Immature natural killer cell (primary cell): Measurements from ENCODE around the gene GRK5. TPM values are rescaled to one million over a fixed set of nuclear protein-coding genes. Genes with fewer than 3 reads are reported as not detected.
A peak's percentile ranks its signal among the peaks of the same experiment; 100 is the strongest.

Experiments
- DNase-seq, 3 donors: peaks; one replicate each; pipeline ENCODE4 v3.0.0; 2022; ENCODE audit warnings: mixed read lengths in 1 of 3
- H3K27ac Mint-ChIP-seq, 6 donors: one replicate each; pipeline ENCODE4 v1.8.0; 2020; ENCODE audit warnings: mixed read lengths in 6 of 6, mild to moderate bottlenecking in 5 of 6, inconsistent platforms in 4 of 6, moderate library complexity in 3 of 6
- H3K27me3 Mint-ChIP-seq, 3 donors: one replicate each; pipeline ENCODE4 v1.8.0; 2020 to 2021; ENCODE audit warnings: low read depth in 3 of 3, mild to moderate bottlenecking in 3 of 3, mixed read lengths in 3 of 3, moderate library complexity in 3 of 3, inconsistent platforms in 1 of 3
- H3K36me3 Mint-ChIP-seq, 3 donors: one replicate each; pipeline ENCODE4 v1.8.0; 2020; ENCODE audit warnings: mixed read lengths in 3 of 3, inconsistent platforms in 2 of 3, mild to moderate bottlenecking in 2 of 3
- H3K4me1 Mint-ChIP-seq, 2 donors: one replicate each; pipeline ENCODE4 v1.8.0; 2020; ENCODE audit warnings: inconsistent platforms in 2 of 2, mild to moderate bottlenecking in 2 of 2, mixed read lengths in 2 of 2, moderate library complexity in 1 of 2
- H3K4me3 Mint-ChIP-seq, 5 donors: one replicate each; pipeline ENCODE4 v1.8.0; 2020; ENCODE audit warnings: mild to moderate bottlenecking in 5 of 5, mixed read lengths in 5 of 5, inconsistent platforms in 3 of 5, moderate library complexity in 3 of 5
- H3K9me3 Mint-ChIP-seq, 6 donors: one replicate each; pipeline ENCODE4 v1.8.0; 2020; ENCODE audit warnings: mild to moderate bottlenecking in 6 of 6, mixed read lengths in 6 of 6, inconsistent platforms in 4 of 6, moderate library complexity in 3 of 6
- polyA plus RNA-seq, 3 donors: library from polyadenylated mRNA; unstranded; fragments of 300-500 nt; fragmentation: Illumina TruSeq; gene quantifications; one replicate each; pipeline ENCODE4 v1.2.3, GENCODE V29; 2021

GRK5 gene
- polyA plus RNA-seq, 3 donors from 2014 or later, result 2.1 to 12.4 (median 3.3) TPM

- peaks cover 31 to 47% of the 10 kb centered on the region in 2 donors for H3K4me1 Mint-ChIP-seq
- peak overlapping the region in 4 of 6 donors; percentile 16 to 68 (median 50) for H3K27ac Mint-ChIP-seq
Measured at GRCh38 chr10:119368991-119369869, 161.9 kb downstream of the GRK5 start.

GRCh38 chr10:119370111-119370741, 162.9 kb downstream of the GRK5 start:
- peaks cover 0 to 5% (median 0%) of the 10 kb centered on the region in 3 donors for H3K36me3 Mint-ChIP-seq
- DNase-seq, result peak; percentile 53 to 63 (median 60)
- H3K27me3 Mint-ChIP-seq, result peaks cover 2 to 15% (median 4%) of the 10 kb centered on the region in 3 donors
- H3K9me3 Mint-ChIP-seq, result no peaks in the 10 kb centered on the region
- peak overlapping the region in 5 of 6 donors; percentile 33 to 68 (median 51) for H3K27ac Mint-ChIP-seq
- H3K4me3 Mint-ChIP-seq, result peak overlapping the region; percentile 49 to 79 (median 69)
- peaks cover 36 to 56% of the 10 kb centered on the region in 2 donors for H3K4me1 Mint-ChIP-seq

More at GRCh38 chr10:119368991-119369869, 161.9 kb downstream of the GRK5 start:
- peaks cover 2 to 15% (median 3%) of the 10 kb centered on the region in 3 donors for H3K27me3 Mint-ChIP-seq
- peaks cover 0 to 3% (median 0%) of the 10 kb centered on the region in 3 donors for H3K36me3 Mint-ChIP-seq
- H3K9me3 Mint-ChIP-seq, result no peaks in the 10 kb centered on the region
- DNase-seq, result no peak
- H3K4me3 Mint-ChIP-seq, result peak overlapping the region in 1 of 5 donors; percentile 79

- Mint-ChIP-seq H3K36me3 (peaks cover 0 to 8% (median 0%) of the 10 kb centered on the region in 3 donors), H3K9me3 (no peaks in the 10 kb centered on the region), H3K27me3 (peaks cover 4 to 15% (median 5%) of the 10 kb centered on the region in 3 donors), H3K4me3 (peak overlapping the region in 4 of 5 donors; percentile 60 to 79 (median 72)), H3K27ac (peak overlapping the region in 4 of 6 donors; percentile 40 to 76 (median 64)), H3K4me1 (peaks cover 45 to 63% of the 10 kb centered on the region in 2 donors)
- no peak for DNase-seq
Measured at GRCh38 chr10:119370972-119371703, 163.8 kb downstream of the GRK5 start.

GRCh38 chr10:119371704-119372663, 164.6 kb downstream of the GRK5 start:
- no peaks in the 10 kb centered on the region for H3K9me3 Mint-ChIP-seq
- peaks cover 4 to 15% (median 5%) of the 10 kb centered on the region in 3 donors for H3K27me3 Mint-ChIP-seq
- H3K4me1 Mint-ChIP-seq, result peaks cover 49 to 61% of the 10 kb centered on the region in 2 donors
- peaks cover 0 to 10% (median 0%) of the 10 kb centered on the region in 3 donors for H3K36me3 Mint-ChIP-seq
- H3K4me3 Mint-ChIP-seq, result no peak overlapping the region
- no peak for DNase-seq
- H3K27ac Mint-ChIP-seq, result no peak overlapping the region

GRCh38 chr10:119373294-119374102, 166.1 kb downstream of the GRK5 start:
- no peak for DNase-seq
- peaks cover 54 to 60% of the 10 kb centered on the region in 2 donors for H3K4me1 Mint-ChIP-seq
- H3K27ac Mint-ChIP-seq, result peak overlapping the region in 1 of 6 donors; percentile 43
- peaks cover 0 to 10% (median 0%) of the 10 kb centered on the region in 3 donors for H3K36me3 Mint-ChIP-seq
- no peak overlapping the region for H3K4me3 Mint-ChIP-seq
- H3K9me3 Mint-ChIP-seq, result no peaks in the 10 kb centered on the region
- peaks cover 2 to 11% (median 5%) of the 10 kb centered on the region in 3 donors for H3K27me3 Mint-ChIP-seq

GRCh38 chr10:119374236-119374635, 166.9 kb downstream of the GRK5 start:
- no peak for DNase-seq
- no peaks in the 10 kb centered on the region for H3K9me3 Mint-ChIP-seq
- H3K4me1 Mint-ChIP-seq, result peaks cover 60 to 61% of the 10 kb centered on the region in 2 donors
- no peak overlapping the region for H3K4me3 Mint-ChIP-seq
- no peak overlapping the region for H3K27ac Mint-ChIP-seq
- H3K36me3 Mint-ChIP-seq, result peaks cover 0 to 10% (median 0%) of the 10 kb centered on the region in 3 donors
- peaks cover 2 to 11% (median 5%) of the 10 kb centered on the region in 3 donors for H3K27me3 Mint-ChIP-seq

- H3K36me3 Mint-ChIP-seq, result peaks cover 0 to 14% (median 0%) of the 10 kb centered on the region in 3 donors
- DNase-seq, result no peak
- peaks cover 57 to 59% of the 10 kb centered on the region in 2 donors for H3K4me1 Mint-ChIP-seq
- peak overlapping the region in 1 of 6 donors; percentile 53 for H3K27ac Mint-ChIP-seq
- no peaks in the 10 kb centered on the region for H3K9me3 Mint-ChIP-seq
- H3K27me3 Mint-ChIP-seq, result peaks cover 2 to 6% (median 5%) of the 10 kb centered on the region in 3 donors
- H3K4me3 Mint-ChIP-seq, result no peak overlapping the region
Measured at GRCh38 chr10:119375574-119376272, 168.4 kb downstream of the GRK5 start.

- peaks cover 0 to 14% (median 3%) of the 10 kb centered on the region in 3 donors for H3K36me3 Mint-ChIP-seq
- H3K9me3 Mint-ChIP-seq, result no peaks in the 10 kb centered on the region
- DNase-seq, result no peak
- no peak overlapping the region for H3K27ac Mint-ChIP-seq
- peaks cover 53 to 54% of the 10 kb centered on the region in 2 donors for H3K4me1 Mint-ChIP-seq
- H3K4me3 Mint-ChIP-seq, result no peak overlapping the region
- H3K27me3 Mint-ChIP-seq, result peaks cover 2 to 3% (median 2%) of the 10 kb centered on the region in 3 donors
Measured at GRCh38 chr10:119377451-119377957, 170.1 kb downstream of the GRK5 start.

- peaks cover 54 to 59% of the 10 kb centered on the region in 2 donors for H3K4me1 Mint-ChIP-seq
- no peaks in the 10 kb centered on the region for H3K9me3 Mint-ChIP-seq
- DNase-seq, result no peak
- peaks cover 2 to 3% (median 2%) of the 10 kb centered on the region in 3 donors for H3K27me3 Mint-ChIP-seq
- peaks cover 0 to 14% (median 4%) of the 10 kb centered on the region in 3 donors for H3K36me3 Mint-ChIP-seq
- no peak overlapping the region for H3K4me3 Mint-ChIP-seq
- H3K27ac Mint-ChIP-seq, result no peak overlapping the region
Measured at GRCh38 chr10:119377958-119378736, 170.8 kb downstream of the GRK5 start.

- Mint-ChIP-seq H3K4me1 (peaks cover 55 to 59% of the 10 kb centered on the region in 2 donors), H3K36me3 (peaks cover 0 to 14% (median 4%) of the 10 kb centered on the region in 3 donors), H3K27ac (no peak overlapping the region), H3K4me3 (no peak overlapping the region), H3K27me3 (peaks cover 2 to 3% (median 2%) of the 10 kb centered on the region in 3 donors), H3K9me3 (no peaks in the 10 kb centered on the region)
- DNase-seq, result no peak
Measured at GRCh38 chr10:119378737-119379067, 171.3 kb downstream of the GRK5 start.
